ENCODE data around the gene KANK4. TPM values are rescaled to one million over a fixed set of nuclear protein-coding genes. Genes with fewer than 3 reads are reported as not detected.

The KANK4 gene
- total and polyA plus RNA-seq, 12 donors: 0.04 to 0.61 (median 0.19) TPM

DNA sequence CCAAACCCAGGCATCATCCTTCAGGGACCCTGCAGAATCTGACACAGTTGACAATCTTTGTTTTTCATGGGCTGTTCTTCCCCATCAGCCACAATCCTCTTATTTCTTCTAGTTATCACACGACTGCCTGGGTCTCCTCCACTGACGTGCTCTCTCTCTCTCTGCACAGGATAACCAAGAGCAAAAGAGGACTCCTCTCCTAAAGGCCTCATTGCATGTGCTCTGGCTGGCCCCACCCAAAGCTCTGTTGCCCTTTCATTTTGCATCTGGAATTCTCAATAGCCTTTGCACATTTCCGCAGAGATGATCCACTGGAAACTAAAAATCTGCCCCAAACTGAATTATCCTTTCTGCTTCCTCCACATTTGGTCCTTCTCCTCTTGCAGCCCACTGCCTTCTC lies 58.5 kb downstream of the KANK4 start:
- WGBS, 2 donors: 81 to 86% methylated on average over 3 of the region's 3 CpGs
- no peaks in the 10 kb centered on the region for H3K9me3 ChIP-seq
- no peak for ATAC-seq
- H3K36me3 ChIP-seq: no peaks in the 10 kb centered on the region
- no peaks in the 10 kb centered on the region for H3K4me1 ChIP-seq
- intact Hi-C loops (cut with DNase I): no loop called here
- H3K27me3 ChIP-seq: peaks cover 0 to 10% (median 0%) of the 10 kb centered on the region in 7 donors
- H3K4me3 ChIP-seq: no peak overlapping the region
- TF ChIP-seq, protein P1, sequence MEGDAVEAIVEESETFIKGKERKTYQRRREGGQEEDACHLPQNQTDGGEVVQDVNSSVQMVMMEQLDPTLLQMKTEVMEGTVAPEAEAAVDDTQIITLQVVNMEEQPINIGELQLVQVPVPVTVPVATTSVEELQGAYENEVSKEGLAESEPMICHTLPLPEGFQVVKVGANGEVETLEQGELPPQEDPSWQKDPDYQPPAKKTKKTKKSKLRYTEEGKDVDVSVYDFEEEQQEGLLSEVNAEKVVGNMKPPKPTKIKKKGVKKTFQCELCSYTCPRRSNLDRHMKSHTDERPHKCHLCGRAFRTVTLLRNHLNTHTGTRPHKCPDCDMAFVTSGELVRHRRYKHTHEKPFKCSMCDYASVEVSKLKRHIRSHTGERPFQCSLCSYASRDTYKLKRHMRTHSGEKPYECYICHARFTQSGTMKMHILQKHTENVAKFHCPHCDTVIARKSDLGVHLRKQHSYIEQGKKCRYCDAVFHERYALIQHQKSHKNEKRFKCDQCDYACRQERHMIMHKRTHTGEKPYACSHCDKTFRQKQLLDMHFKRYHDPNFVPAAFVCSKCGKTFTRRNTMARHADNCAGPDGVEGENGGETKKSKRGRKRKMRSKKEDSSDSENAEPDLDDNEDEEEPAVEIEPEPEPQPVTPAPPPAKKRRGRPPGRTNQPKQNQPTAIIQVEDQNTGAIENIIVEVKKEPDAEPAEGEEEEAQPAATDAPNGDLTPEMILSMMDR (IDR thresholded peaks at IDR 0.05): no peak
- DNase-seq: no peak
- no peak overlapping the region for H3K27ac ChIP-seq

DNA sequence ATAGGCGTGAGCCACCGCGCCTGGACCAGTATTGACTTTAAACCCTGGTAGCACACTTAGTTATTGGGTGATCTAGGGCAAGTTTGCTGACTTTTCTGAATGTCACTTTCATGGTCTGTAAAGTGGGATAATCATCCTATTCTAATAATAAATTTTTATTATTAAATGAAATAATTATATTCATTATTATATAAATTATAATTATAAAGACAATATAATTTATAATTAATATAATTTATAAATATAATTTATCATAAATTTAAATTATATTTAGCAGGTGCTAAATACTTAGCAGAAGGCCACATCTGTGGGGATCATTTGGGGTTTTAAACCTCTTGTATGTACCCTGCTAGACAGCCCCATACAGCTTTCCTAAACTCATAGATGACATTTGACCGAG lies 59.7 kb downstream of the KANK4 start:
- Histone ChIP-seq H3K27me3 (peaks cover 0 to 10% (median 0%) of the 10 kb centered on the region in 7 donors), H3K27ac (no peak overlapping the region), H3K36me3 (no peaks in the 10 kb centered on the region), H3K4me1 (no peaks in the 10 kb centered on the region), H3K4me3 (no peak overlapping the region), H3K9me3 (no peaks in the 10 kb centered on the region)
- 93 to 98% methylated on average over 4 of the region's 4 CpGs for WGBS, 2 donors
- intact Hi-C loops (cut with DNase I): no loop called here
- no peak for ATAC-seq
- DNase-seq: no peak
- TF ChIP-seq, protein P1 (IDR thresholded peaks at IDR 0.05): no peak

DNA sequence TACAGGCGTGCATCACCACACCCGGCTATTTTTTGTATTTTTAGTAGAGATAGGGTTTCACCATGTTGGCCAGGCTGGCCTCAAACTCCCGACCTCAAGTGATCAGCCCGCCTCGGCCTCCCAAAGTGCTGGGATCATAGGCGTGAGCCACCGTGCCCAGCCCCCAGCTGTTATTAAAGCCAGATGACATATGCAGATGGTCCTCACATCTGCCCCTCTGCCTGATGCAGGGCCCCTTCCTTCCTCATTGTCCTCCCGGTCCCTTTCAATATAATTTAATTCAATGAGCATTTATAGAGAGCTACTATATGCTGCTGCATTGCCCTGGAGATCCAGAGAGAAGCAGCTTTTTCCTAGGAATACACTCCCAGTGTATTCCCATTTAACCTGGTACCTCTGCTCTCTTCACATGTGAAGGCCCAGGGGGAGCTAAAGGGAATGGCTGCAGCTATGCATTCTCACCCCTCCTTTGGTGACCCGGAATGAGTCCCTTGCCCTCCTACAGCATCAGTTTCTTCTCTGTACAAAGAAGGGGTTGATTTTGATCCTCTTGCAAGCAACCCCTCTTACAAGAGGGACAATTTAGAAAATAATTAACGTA lies 69.0 kb downstream of the KANK4 start:
- no peaks in the 10 kb centered on the region for H3K9me3 ChIP-seq
- H3K36me3 ChIP-seq: no peaks in the 10 kb centered on the region
- H3K4me3 ChIP-seq: no peak overlapping the region
- TF ChIP-seq, protein P1 (IDR thresholded peaks at IDR 0.05): no peak
- DNase-seq: no peak
- H3K27me3 ChIP-seq: peaks cover 0 to 6% (median 0%) of the 10 kb centered on the region in 7 donors
- intact Hi-C loops (cut with DNase I): no loop called here
- no peaks in the 10 kb centered on the region for H3K4me1 ChIP-seq
- 71 to 74% methylated on average over 10 of the region's 10 CpGs for WGBS, 2 donors
- no peak overlapping the region for H3K27ac ChIP-seq
- ATAC-seq: no peak

DNA sequence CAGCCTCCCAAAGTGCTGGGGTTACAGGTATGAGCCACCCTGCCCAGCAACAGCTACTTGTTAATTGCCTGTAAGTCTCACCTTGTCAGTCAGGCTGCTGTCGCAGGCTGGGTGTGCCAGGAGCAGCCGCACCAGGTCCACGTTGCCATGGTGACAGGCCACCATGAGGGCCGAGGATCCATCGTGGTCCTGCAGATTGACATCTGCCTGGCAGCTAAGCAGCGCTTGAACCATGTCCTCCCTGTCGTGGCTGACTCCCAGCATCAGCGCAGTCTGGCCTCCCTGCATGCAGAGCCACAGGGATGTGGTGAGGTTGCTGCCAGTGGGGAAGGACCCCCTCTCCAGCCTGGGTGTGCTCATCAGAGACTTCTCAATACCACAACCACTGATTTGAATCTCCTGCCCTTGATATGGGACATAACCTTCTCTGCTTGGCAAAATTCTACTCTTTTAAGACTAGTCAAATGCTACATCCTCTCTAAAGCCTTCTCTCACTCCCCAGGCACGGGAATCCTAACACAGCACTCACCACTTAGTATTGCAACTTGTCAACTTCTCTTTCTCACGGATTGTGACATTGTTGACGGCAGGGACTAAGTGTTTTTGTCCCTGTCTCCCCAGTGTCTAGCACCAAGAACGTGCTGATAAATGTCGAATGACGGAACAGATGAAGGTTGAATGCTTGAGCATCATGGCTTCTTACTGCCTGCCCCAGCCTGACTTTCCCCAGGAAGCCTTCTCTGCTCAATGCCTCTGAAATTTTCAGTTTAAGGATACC lies 71.7 kb downstream of the KANK4 start:
- 39 to 51% methylated on average over 14 of the region's 14 CpGs for WGBS, 2 donors
- DNase-seq (no peak), ATAC-seq (peak in 1 of 8 donors; percentile 33)
- intact Hi-C loops (cut with DNase I): no loop called here
- H3K27ac ChIP-seq: no peak overlapping the region
- H3K36me3 ChIP-seq: no peaks in the 10 kb centered on the region
- H3K27me3 ChIP-seq: peaks cover 0 to 6% (median 0%) of the 10 kb centered on the region in 7 donors
- TF ChIP-seq, protein P1 (IDR thresholded peaks at IDR 0.05): no peak
- H3K9me3 ChIP-seq: peaks cover 0 to 5% (median 0%) of the 10 kb centered on the region in 11 donors
- H3K4me3 ChIP-seq: no peak overlapping the region
- no peaks in the 10 kb centered on the region for H3K4me1 ChIP-seq
